Stimulated activated CD8-positive, alpha-beta memory T cell treated with anti-CD3 and anti-CD28 coated beads, Interleukin-2, amount 100 ng/mL, for 48 hours (primary cell): Measurements from ENCODE around the gene GYS2.
"Not testable (repeated sequence)": the region's sequence is repeated elsewhere in the genome, so short reads cannot be mapped to it uniquely, and the experiment has no call there.

Source experiments
- DNase-seq, 2 donors: peaks; one replicate each; pipeline ENCODE4 v3.0.0-alpha.2; 2020; ENCODE audit warnings: low read depth in 2 of 2

Gene GYS2

GRCh38 chr12:21604245-21605101, at the start of gene GYS2:
Gene GYS2, minus strand, starts transcription at chr12:21604847. Its CDS starts 255 bp downstream, at chr12:21604592.
- DNase-seq, result no peak

GRCh38 chr12:21651821-21652220, 47.2 kb upstream of the GYS2 start:
- DNase-seq, result no peak

- DNase-seq, result no peak
Observed at GRCh38 chr12:21650997-21651396, 46.4 kb upstream of the GYS2 start.

DNA sequence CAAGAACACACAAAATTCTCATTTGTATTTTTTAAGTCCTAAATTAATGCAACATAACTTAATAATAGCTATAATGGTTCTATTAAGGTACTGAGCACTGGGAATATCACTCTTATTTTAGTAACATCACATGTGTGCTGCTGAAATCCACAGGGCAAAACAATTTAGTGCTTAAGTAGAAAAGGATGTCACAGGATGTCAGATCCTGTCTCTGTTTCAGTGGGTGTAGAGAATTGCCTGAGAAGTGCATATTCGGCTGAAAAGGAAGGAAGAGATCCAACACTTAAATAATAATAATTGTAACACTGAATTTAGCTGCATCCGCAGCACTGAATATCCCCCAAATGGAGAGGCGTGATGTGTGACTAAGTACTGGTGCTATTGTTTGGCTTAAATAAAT, 44.4 kb upstream of the GYS2 start:
- no peak for DNase-seq

- no peak for DNase-seq
Observed at GRCh38 chr12:21648378-21648777, 43.7 kb upstream of the GYS2 start.

DNA sequence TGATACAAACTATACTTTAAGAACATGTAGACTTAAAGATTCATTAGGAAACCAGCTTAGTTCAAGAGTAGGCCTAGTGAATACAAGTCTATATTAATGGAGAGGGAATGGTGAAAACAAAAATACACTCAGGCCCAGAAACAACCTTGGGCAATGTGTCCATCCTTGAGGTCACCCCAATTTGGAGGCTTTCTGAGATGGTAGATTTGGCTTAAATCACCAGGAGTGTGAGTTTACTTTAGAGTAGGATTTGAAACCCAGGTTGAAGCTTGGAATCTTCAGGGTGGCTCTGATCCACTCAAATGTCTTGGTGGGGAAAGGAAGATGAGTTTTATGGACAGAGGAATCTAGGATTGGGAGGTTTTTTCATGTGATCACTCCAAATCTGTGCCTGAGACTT, 42.5 kb upstream of the GYS2 start:
- DNase-seq, result no peak

DNA sequence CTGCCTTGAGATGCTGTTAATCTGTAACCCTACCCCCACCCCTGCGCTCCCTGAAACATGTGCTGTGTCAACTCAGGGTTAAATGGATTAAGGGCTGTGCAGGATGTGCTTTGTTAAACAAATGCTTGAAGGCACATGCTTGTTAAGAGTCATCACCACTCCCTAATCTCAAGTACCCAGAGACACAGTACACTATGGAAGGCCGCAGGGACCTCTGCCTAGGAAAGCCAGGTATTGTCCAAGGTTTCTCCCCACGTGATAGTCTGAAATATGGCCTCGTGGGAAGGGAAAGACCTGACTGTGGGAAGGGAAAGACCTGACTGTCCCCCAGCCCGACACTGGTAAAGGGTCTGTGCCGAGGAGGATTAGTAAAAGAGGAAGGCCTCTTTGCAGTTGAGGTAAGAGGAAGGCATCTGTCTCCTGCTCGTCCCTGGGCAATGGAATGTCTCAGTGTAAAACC, 40.4 kb upstream of the GYS2 start:
- DNase-seq, result not testable (repeated sequence)

DNA sequence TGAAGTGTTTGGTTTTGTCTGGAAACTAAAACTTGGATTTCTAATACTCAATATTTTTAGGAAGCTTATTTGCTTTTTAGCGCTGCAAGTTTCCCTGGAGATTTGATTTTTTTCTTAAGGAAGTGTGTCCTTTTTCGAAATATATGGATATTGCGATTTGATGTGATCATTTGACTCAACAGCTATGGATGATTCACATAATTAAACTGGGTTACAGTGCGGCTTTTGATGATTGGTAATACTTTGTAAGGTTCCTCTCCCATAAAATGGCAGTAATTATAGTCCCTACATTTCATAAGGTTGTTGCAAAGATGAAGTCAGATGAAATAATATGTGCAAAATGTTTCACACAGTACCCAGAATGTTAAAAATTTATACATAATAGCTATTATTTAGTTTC, 39.9 kb upstream of the GYS2 start:
- DNase-seq, result no peak

DNA sequence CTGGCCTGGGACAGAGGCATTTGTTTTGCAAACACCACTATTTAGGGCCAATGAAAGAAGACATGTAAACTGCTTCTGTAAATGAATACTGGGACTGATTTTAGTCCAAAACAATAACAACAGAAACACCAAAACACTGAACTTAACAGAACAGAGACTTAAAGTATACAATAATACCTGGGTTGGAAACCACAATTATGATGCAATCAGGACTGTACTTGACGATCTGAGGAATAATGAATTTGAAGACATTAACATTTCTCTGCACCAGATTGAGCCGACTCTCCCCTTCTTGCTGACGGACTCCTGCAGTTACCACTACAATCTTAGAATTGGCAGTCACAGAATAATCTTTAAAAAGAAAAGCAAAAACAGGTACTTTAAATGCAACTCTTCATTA, 39.1 kb upstream of the GYS2 start:
- DNase-seq, result no peak

- DNase-seq, result no peak
Observed at GRCh38 chr12:21642707-21643389, 38.2 kb upstream of the GYS2 start.

- no peak for DNase-seq
Observed at GRCh38 chr12:21638054-21638891, 33.6 kb upstream of the GYS2 start.

- DNase-seq, result no peak
Observed at GRCh38 chr12:21634245-21634644, 29.6 kb upstream of the GYS2 start.

DNA sequence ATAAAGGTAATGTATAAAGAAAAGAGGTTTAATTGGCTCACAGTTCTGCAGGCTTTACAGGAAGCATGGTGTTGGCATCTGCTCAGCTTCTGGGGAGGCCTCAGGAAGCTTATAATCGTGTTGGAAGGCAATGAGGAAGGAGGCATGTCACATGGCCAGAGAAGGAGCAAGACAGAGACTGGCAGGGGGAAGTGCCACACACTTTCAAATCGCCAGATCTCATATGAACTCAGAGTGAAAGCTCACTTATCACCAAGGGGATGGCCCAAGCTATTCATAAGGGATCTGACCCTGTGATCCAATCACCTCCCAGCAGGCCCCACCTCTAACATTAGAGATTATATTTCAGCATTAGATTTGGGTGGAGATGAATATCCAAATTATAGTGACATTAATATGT, 26.7 kb upstream of the GYS2 start:
- no peak for DNase-seq

DNA sequence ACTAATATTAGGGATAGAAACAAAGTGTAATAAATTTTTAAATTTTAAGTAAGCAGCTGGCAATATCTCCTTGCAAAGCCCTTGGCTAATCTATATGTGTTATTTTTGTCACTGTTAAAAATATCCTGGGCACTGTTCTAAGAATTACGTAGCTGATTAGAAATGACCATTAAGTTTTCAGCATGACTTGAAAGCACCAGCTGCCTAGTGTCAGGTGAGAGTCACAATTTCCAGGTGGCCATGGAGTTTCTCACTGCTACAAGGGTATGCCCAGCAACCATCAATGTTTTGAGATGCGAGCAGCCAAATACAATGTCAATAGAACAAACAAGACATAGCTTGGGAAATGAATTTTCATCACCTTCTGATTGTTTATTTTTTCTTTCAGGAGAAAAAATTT, 23.3 kb upstream of the GYS2 start:
- DNase-seq, result no peak

DNA sequence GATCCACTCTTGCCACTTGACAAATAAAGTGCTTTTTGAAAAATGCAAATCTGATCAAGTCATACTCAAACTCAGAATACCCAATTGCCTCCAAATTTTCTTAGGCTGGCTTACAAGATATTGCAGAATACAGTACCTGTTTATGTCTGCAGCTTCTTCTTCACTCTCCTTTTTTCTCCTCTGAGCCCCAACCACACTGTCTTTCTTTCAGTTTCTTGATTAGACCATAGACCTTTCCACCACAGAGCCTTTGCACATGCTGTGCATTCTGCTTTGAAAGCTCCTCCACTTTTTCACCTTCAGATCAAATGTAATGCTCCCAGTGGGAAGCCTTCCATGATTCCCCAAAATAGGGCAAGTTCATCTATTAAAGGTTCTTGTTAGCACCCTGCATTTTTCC, 13.9 kb upstream of the GYS2 start:
- no peak for DNase-seq

DNA sequence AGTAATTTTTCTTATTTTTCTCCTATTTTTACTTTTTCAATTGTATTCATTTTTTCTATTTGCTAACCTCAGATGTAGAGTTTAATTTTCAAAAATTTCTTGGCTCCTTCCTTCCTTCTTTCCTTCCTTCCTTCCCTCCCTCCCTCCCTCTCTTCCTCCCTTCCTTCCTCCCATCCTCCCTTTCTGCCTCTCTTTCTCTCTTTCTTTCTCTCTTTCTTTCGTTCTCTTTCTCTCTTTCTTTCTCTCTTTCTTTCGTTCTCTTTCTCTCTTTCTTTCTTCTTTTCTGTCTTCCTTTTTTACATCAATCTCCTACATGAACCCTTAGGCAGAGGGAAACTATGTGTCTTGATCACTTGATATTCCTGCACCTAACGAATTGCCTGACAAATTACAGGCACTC, 12.4 kb upstream of the GYS2 start:
- no peak for DNase-seq

DNA sequence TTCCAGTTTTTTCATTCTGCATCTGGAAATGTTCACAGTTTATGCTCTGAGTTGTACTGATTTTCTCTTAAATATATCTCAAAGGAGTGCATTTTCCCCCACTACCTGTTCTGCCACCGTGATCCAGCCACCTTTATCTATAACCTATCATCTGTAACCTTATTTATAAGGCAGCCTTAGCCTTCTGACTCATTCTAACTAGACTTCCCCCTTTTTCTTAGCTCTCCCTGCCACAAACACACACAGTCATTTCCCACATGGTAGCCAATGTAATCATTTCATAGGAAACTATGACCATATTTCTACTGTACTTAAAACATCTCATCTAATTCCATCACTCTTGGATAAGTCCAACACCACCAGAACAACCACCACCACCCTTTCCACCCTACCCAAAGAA, 10.8 kb upstream of the GYS2 start:
- no peak for DNase-seq

GRCh38 chr12:21614506-21614905, 9.9 kb upstream of the GYS2 start:
- no peak for DNase-seq

- DNase-seq, result no peak
Observed at GRCh38 chr12:21613931-21614330, 9.3 kb upstream of the GYS2 start.

GRCh38 chr12:21608196-21608595, 3.5 kb upstream of the GYS2 start:
- no peak for DNase-seq

DNA sequence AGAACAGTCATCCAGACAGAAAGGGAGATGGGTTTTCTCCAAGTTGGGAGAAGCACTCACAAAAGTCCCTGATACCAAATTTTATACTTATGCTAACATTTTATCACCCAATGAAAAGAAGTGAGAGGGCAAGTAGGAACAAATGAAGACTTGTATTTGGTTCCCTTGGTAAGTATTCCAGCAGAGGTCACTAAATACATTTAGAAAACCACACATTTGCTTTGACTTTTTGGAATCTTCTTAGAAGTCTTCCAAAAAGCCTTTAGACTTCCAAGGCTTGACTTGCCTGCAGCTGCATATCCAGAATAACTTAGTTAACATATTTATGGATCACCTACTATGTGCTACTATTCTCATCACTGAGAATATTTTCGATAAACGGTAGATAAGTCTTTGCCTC, 3.1 kb upstream of the GYS2 start:
- no peak for DNase-seq

- no peak for DNase-seq
Observed at GRCh38 chr12:21606175-21606574, 1.5 kb upstream of the GYS2 start.
